Activated T-cell treated with anti-CD3 and anti-CD28 coated beads, Interleukin-2, amount 50 U/mL, for 1 hour (primary cell): ENCODE measurements around the gene ZNF462.

ENCODE experiments used
- DNase-seq: peaks from one replicate; pipeline ENCODE4 v3.0.0-alpha.2; 2020

ZNF462 gene

GRCh38 chr9:106862110-106862820 lies 701 bp upstream of the ZNF462 start:
- DNase-seq: no peak

GRCh38 chr9:106864373-106865143 lies 1.6 kb downstream of the ZNF462 start:
- no peak for DNase-seq

GRCh38 chr9:106866243-106866642 lies 3.3 kb downstream of the ZNF462 start:
- DNase-seq: no peak

GRCh38 chr9:106867286-106867685 lies 4.3 kb downstream of the ZNF462 start:
- DNase-seq: no peak

- DNase-seq: no peak
Observed at GRCh38 chr9:106868087-106868486, 5.1 kb downstream of the ZNF462 start.

- DNase-seq: no peak
Observed at GRCh38 chr9:106868565-106868964, 5.6 kb downstream of the ZNF462 start.

- no peak for DNase-seq
Observed at GRCh38 chr9:106869028-106869427, 6.1 kb downstream of the ZNF462 start.

- DNase-seq: no peak
Observed at GRCh38 chr9:106869458-106869857, 6.5 kb downstream of the ZNF462 start.

GRCh38 chr9:106872641-106873040 lies 9.7 kb downstream of the ZNF462 start:
- no peak for DNase-seq

GRCh38 chr9:106874031-106874430 lies 11.1 kb downstream of the ZNF462 start:
- DNase-seq: no peak

- no peak for DNase-seq
Observed at GRCh38 chr9:106874652-106875051, 11.7 kb downstream of the ZNF462 start.

- no peak for DNase-seq
Observed at GRCh38 chr9:106875529-106875928, 12.6 kb downstream of the ZNF462 start.

- DNase-seq: no peak
Observed at GRCh38 chr9:106877345-106877744, 14.4 kb downstream of the ZNF462 start.

- no peak for DNase-seq
Observed at GRCh38 chr9:106878081-106878837, 15.3 kb downstream of the ZNF462 start.

GRCh38 chr9:106878934-106879333 lies 16.0 kb downstream of the ZNF462 start:
- no peak for DNase-seq

- DNase-seq: no peak
Observed at GRCh38 chr9:106879439-106879882, 16.5 kb downstream of the ZNF462 start.

- no peak for DNase-seq
Observed at GRCh38 chr9:106880081-106880480, 17.1 kb downstream of the ZNF462 start.

- no peak for DNase-seq
Observed at GRCh38 chr9:106880863-106881262, 17.9 kb downstream of the ZNF462 start.

GRCh38 chr9:106883030-106883429 lies 20.1 kb downstream of the ZNF462 start:
- DNase-seq: no peak

GRCh38 chr9:106883626-106884190 lies 20.7 kb downstream of the ZNF462 start:
- no peak for DNase-seq

- no peak for DNase-seq
Observed at GRCh38 chr9:106885451-106885850, 22.5 kb downstream of the ZNF462 start.

GRCh38 chr9:106886111-106887046 lies 23.4 kb downstream of the ZNF462 start:
- no peak for DNase-seq
